ENCODE data around the gene LRRC23. TPM values are rescaled to one million over a fixed set of nuclear protein-coding genes. Genes with fewer than 3 reads are reported as not detected.

The LRRC23 gene
- total and polyA plus RNA-seq, 2 of the 13 experiments (the other 11 are each of a cell fraction or from before 2014, with no cell fraction given): 6.0 to 7.8 TPM

GRCh38 chr12:6961278-6961694 lies 56.7 kb downstream of the LRRC23 start:
- peak; percentile 26 for FAIRE-seq
- BruUV-seq (replicated peaks): no TSS peak
- Histone ChIP-seq H3K4me2 (ENCODE audit: low read depth, low read length) (peak overlapping the region; percentile 94), H3K9me3 (ENCODE audit: low read length) (no peaks in the 10 kb centered on the region), H4K20me1 (ENCODE audit: insufficient read depth, low read length) (no peaks in the 10 kb centered on the region), H3K27me3 (ENCODE audit: control insufficient read depth in 1 of 2, insufficient read depth in 2 of 2, low read length in 2 of 2) (no peaks in the 10 kb centered on the region), H3K4me3 (replicated peaks in 1 of 3; ENCODE audit: insufficient read depth in 1 of 3, low read depth in 2 of 3, low read length in 3 of 3) (peak overlapping the region; percentile 41 to 74 (median 54); a peak in 4 of 6 replicates), H3K79me2 (ENCODE audit: insufficient read depth, low read length) (no peaks in the 10 kb centered on the region), H3K36me3 (replicated peaks in 1 of 2; ENCODE audit: control insufficient read depth in 1 of 2, insufficient read depth in 2 of 2, low read length in 2 of 2) (peaks cover 7 to 12% of the 10 kb centered on the region in 2 experiments), H3K27ac (ENCODE audit: extremely low read length, insufficient read depth, low read length) (peak overlapping the region; percentile 76), H2AFZ (ENCODE audit: low read length) (no peak overlapping the region), H3K4me1 (ENCODE audit: insufficient read depth, low read length) (peaks cover 39% of the 10 kb centered on the region), H3K9ac (ENCODE audit: insufficient read depth, low read depth, low read length) (peak overlapping the region; percentile 77)
- ChIA-PET CTCF (ENCODE audit: low intra/inter-chr PET ratio, low total read pairs) (interaction anchor here (1.3 to 1.7 kb wide), 3 partner anchors 15 to 93 kb away, joined by 3 to 11 read pairs (median 5); partner anchors contain the start of genes C12orf57 and RNU7-1), POLR2A (interaction anchor here (1.1 to 8.0 kb wide), 9 partner anchors 16 to 147 kb away, joined by 3 to 180 read pairs (median 6); partner anchors contain the start of genes C12orf57, LPCAT3, RNU7-1 and SPSB2)
- 84% methylated on average over 24 of the region's 24 CpGs for WGBS (ENCODE audit: low lambda C conversion rate)
- in situ Hi-C loops (cut with HindIII; ENCODE audit: extremely low pct_ligation_motif_present, low pct_unique_long_range_greater_than_20kb) (no loop called here), intact Hi-C loops (cut with micrococcal nuclease; ENCODE audit: unreplicated experiment) (no loop called here)
- no peak for DNase-seq (ENCODE audit: low spot score)
- peak; percentile 17; the same call in 1 of the 2 replicates for TF ChIP-seq FOSL2 (CRISPR knock-in tag; IDR thresholded peaks at IDR 0.05)
- 0 out of 2 replicates have a peak, but pooled peaks have one; percentile 58 for TF ChIP-seq ZBTB38 (CRISPR knock-in tag; IDR thresholded peaks at IDR 0.05)
- TF ChIP-seq ZNF275 (CRISPR knock-in tag; IDR thresholded peaks at IDR 0.05; ENCODE audit: borderline replicate concordance): no peak
- no peak for ATAC-seq

GRCh38 chr12:6961695-6962284 lies 57.2 kb downstream of the LRRC23 start:
- in situ Hi-C loops (cut with HindIII; ENCODE audit: extremely low pct_ligation_motif_present, low pct_unique_long_range_greater_than_20kb): no loop called here
- H3K9me3 ChIP-seq (ENCODE audit: low read length): no peaks in the 10 kb centered on the region
- peaks cover 8 to 16% of the 10 kb centered on the region in 2 experiments for H3K36me3 ChIP-seq (replicated peaks in 1 of 2; ENCODE audit: control insufficient read depth in 1 of 2, insufficient read depth in 2 of 2, low read length in 2 of 2)
- H3K9ac ChIP-seq (ENCODE audit: insufficient read depth, low read depth, low read length): peak overlapping the region; percentile 77
- intact Hi-C loops (cut with micrococcal nuclease; ENCODE audit: unreplicated experiment): loop anchor here (1.0 kb wide), 1 partner anchor 15 kb away; no protein-coding TSS in a partner anchor
- POLR2A ChIA-PET: interaction anchor here (0.7 to 8.0 kb wide), 12 partner anchors 16 to 146 kb away, joined by 3 to 180 read pairs (median 4); partner anchors contain the start of genes C12orf57, LPCAT3, RNU7-1 and SPSB2
- H4K20me1 ChIP-seq (ENCODE audit: insufficient read depth, low read length): no peaks in the 10 kb centered on the region
- no peaks in the 10 kb centered on the region for H3K27me3 ChIP-seq (ENCODE audit: control insufficient read depth in 1 of 2, insufficient read depth in 2 of 2, low read length in 2 of 2)
- 0% methylated on average over 9 of the region's 16 CpGs for WGBS (ENCODE audit: low lambda C conversion rate)
- H3K79me2 ChIP-seq (ENCODE audit: insufficient read depth, low read length): no peaks in the 10 kb centered on the region
- H3K4me1 ChIP-seq (ENCODE audit: insufficient read depth, low read length): peaks cover 39% of the 10 kb centered on the region
- no TSS peak for BruUV-seq (replicated peaks)
- CTCF ChIA-PET (ENCODE audit: low intra/inter-chr PET ratio, low total read pairs): interaction anchor here (1.3 to 1.7 kb wide), 3 partner anchors 15 to 93 kb away, joined by 3 to 11 read pairs (median 5); partner anchors contain the start of genes C12orf57 and RNU7-1
- DNase-seq (ENCODE audit: low spot score) (peak; percentile 81), FAIRE-seq (peak; percentile 64), ATAC-seq (peak; percentile 85)
- H3K27ac ChIP-seq (ENCODE audit: extremely low read length, insufficient read depth, low read length): peak overlapping the region; percentile 76
- H3K4me2 ChIP-seq (ENCODE audit: low read depth, low read length): peak overlapping the region; percentile 94
- H3K4me3 ChIP-seq (replicated peaks in 1 of 3; ENCODE audit: insufficient read depth in 1 of 3, low read depth in 2 of 3, low read length in 3 of 3): peak overlapping the region; percentile 41 to 74 (median 54); a peak in 5 of 6 replicates
- peak overlapping the region; percentile 94 for H2AFZ ChIP-seq (ENCODE audit: low read length)
- TF ChIP-seq PHF20 (CRISPR knock-in tag; IDR thresholded peaks at IDR 0.05) (no peak), ZNF407 (CRISPR knock-in tag; IDR thresholded peaks at IDR 0.05; ENCODE audit: not compliant biosample characterization) (no peak)
